ENCODE results near the gene WDR93.
"Not testable (repeated sequence)": the region's sequence is repeated elsewhere in the genome, so short reads cannot be mapped to it uniquely, and the experiment has no call there.

WDR93 gene

GRCh38 chr15:89781055-89781454 lies 90.4 kb downstream of the WDR93 start:
- Histone ChIP-seq H3K4me2 (ENCODE audit: low read depth, low read length) (peak overlapping the region; percentile 84), H4K20me1 (ENCODE audit: insufficient read depth, low read length) (no peaks in the 10 kb centered on the region), H3K27ac (ENCODE audit: low read length) (peak overlapping the region; percentile 96), H3K4me1 (ENCODE audit: low read length) (peaks cover 31% of the 10 kb centered on the region), H3K36me3 (replicated peaks; ENCODE audit: insufficient read depth, low read length) (no peaks in the 10 kb centered on the region), H3K9ac (ENCODE audit: low read length) (peak overlapping the region; percentile 62), H3K9me2 (replicated peaks; ENCODE audit: insufficient read depth, low read length) (no peaks in the 10 kb centered on the region), H3K9me3 (replicated peaks; ENCODE audit: insufficient read depth, low read length) (no peaks in the 10 kb centered on the region), H3F3A (ENCODE audit: insufficient read depth, low read length) (peaks cover 20% of the 10 kb centered on the region), H3K4me3 (ENCODE audit: low read length) (peak overlapping the region; percentile 24), H3K27me3 (replicated peaks; ENCODE audit: insufficient read depth, low read length) (no peaks in the 10 kb centered on the region), H3K79me2 (ENCODE audit: low read length) (no peaks in the 10 kb centered on the region), H2AFZ (ENCODE audit: low read length) (peak overlapping the region; percentile 77)
- TF ChIP-seq CTCF (IDR thresholded peaks at IDR 0.05; ENCODE audit: low read length) (no peak), EZH2 (optimal IDR thresholded peaks at IDR 0.05; ENCODE audit: low read depth, low read length) (no peak), EZH2phosphoT487 (IDR thresholded peaks at IDR 0.05; ENCODE audit: low read length) (no peak)
- DNase-seq: peak; percentile 90

- H3K9me2 ChIP-seq (replicated peaks; ENCODE audit: insufficient read depth, low read length): no peaks in the 10 kb centered on the region
- H3F3A ChIP-seq (ENCODE audit: insufficient read depth, low read length): peaks cover 20% of the 10 kb centered on the region
- H3K4me1 ChIP-seq (ENCODE audit: low read length): peaks cover 24% of the 10 kb centered on the region
- H3K27me3 ChIP-seq (replicated peaks; ENCODE audit: insufficient read depth, low read length): no peaks in the 10 kb centered on the region
- H3K36me3 ChIP-seq (replicated peaks; ENCODE audit: insufficient read depth, low read length): no peaks in the 10 kb centered on the region
- TF ChIP-seq EZH2phosphoT487 (IDR thresholded peaks at IDR 0.05; ENCODE audit: low read length): no peak
- no peak for TF ChIP-seq CTCF (IDR thresholded peaks at IDR 0.05; ENCODE audit: low read length)
- no peak for TF ChIP-seq EZH2 (optimal IDR thresholded peaks at IDR 0.05; ENCODE audit: low read depth, low read length)
- peak overlapping the region; percentile 84; the same call in 1 of the 2 replicates for H3K4me2 ChIP-seq (ENCODE audit: low read depth, low read length)
- no peaks in the 10 kb centered on the region for H3K79me2 ChIP-seq (ENCODE audit: low read length)
- peak overlapping the region; percentile 47 for H2AFZ ChIP-seq (ENCODE audit: low read length)
- H3K27ac ChIP-seq (ENCODE audit: low read length): peak overlapping the region; percentile 96
- H3K9ac ChIP-seq (ENCODE audit: low read length): peak overlapping the region; percentile 62; the same call in 1 of the 2 replicates
- DNase-seq: peak; percentile 92
- no peaks in the 10 kb centered on the region for H4K20me1 ChIP-seq (ENCODE audit: insufficient read depth, low read length)
- no peaks in the 10 kb centered on the region for H3K9me3 ChIP-seq (replicated peaks; ENCODE audit: insufficient read depth, low read length)
- H3K4me3 ChIP-seq (ENCODE audit: low read length): 0 out of 2 replicates have a peak overlapping the region, but pooled peaks have one; percentile 24
Observed at GRCh38 chr15:89781891-89782618, 91.4 kb downstream of the WDR93 start.

GRCh38 chr15:89782619-89782950 lies 92.0 kb downstream of the WDR93 start:
- DNase-seq; H3K36me3 ChIP-seq (replicated peaks; ENCODE audit: insufficient read depth, low read length); H3K9ac ChIP-seq (ENCODE audit: low read length); H3K9me2 ChIP-seq (replicated peaks; ENCODE audit: insufficient read depth, low read length); H3K27me3 ChIP-seq (replicated peaks; ENCODE audit: insufficient read depth, low read length); H4K20me1 ChIP-seq (ENCODE audit: insufficient read depth, low read length); H2AFZ ChIP-seq (ENCODE audit: low read length); H3K79me2 ChIP-seq (ENCODE audit: low read length); H3K4me3 ChIP-seq (ENCODE audit: low read length); H3K4me2 ChIP-seq (ENCODE audit: low read depth, low read length); H3K9me3 ChIP-seq (replicated peaks; ENCODE audit: insufficient read depth, low read length): not testable (repeated sequence)
- H3K4me1 ChIP-seq (ENCODE audit: low read length): peaks cover 24% of the 10 kb centered on the region
- H3K27ac ChIP-seq (ENCODE audit: low read length): peak overlapping the region; percentile 96; the same call in 1 of the 2 replicates
- peaks cover 20% of the 10 kb centered on the region for H3F3A ChIP-seq (ENCODE audit: insufficient read depth, low read length)

Data from MM.1S (cell line).